GM12878 (cell line): ENCODE measurements around the gene CAMK2G. TPM values are rescaled to one million over a fixed set of nuclear protein-coding genes. Genes with fewer than 3 reads are reported as not detected.

Source experiments
- ASH2L ChIP-seq: fragments of 300-600, 200-600 bp; sonication (generic); IDR thresholded peaks from 2 replicates; pipeline ENCODE4 v1.6.1; 2017; ENCODE audit warnings: low read depth, mild to moderate bottlenecking, borderline replicate concordance
- ATF7 ChIP-seq: fragments of 450-650 bp; IDR thresholded peaks from 2 replicates; pipeline ENCODE4 v1.6.1; 2016; ENCODE audit warnings: low read depth, mild to moderate bottlenecking
- BCL11A ChIP-seq: IDR thresholded peaks from 2 replicates; pipeline ENCODE4 v1.6.1; 2011; ENCODE audit warnings: low read depth, low read length
- BHLHE40 ChIP-seq, 2 experiments: fragments of 450-650 bp in 1 of 2; IDR thresholded peaks; 2 replicates each; pipeline ENCODE4 v1.6.1; 2011 to 2017; ENCODE audit warnings: low read depth in 2 of 2, borderline replicate concordance in 1 of 2, improper control_type of control experiment in 1 of 2, low read length in 1 of 2, mild to moderate bottlenecking in 1 of 2
- E2F8 ChIP-seq: fragments of 450-650 bp; IDR thresholded peaks from 2 replicates; pipeline ENCODE4 v1.6.1; 2018; ENCODE audit warnings: mild to moderate bottlenecking, low read depth, moderate library complexity; ENCODE audit not compliant: partially characterized antibody
- ETV6 ChIP-seq, 2 experiments: fragments of 450-650 bp in 1 of 2; IDR thresholded peaks in 1 of 2; conservative IDR thresholded peaks in 1 of 2; 2 replicates each; pipeline ENCODE4 v1.6.1; 2014; ENCODE audit warnings: antibody characterized with exemption in 1 of 2, borderline replicate concordance in 1 of 2, low read depth in 1 of 2, mild to moderate bottlenecking in 1 of 2, moderate library complexity in 1 of 2
- HDAC2 ChIP-seq: fragments of 200-600 bp; sonication (generic); IDR thresholded peaks from 2 replicates; pipeline ENCODE4 v1.6.1; 2017
- IRF4 ChIP-seq: IDR thresholded peaks from 2 replicates; pipeline ENCODE4 v1.6.1; 2011; ENCODE audit warnings: low read depth, low read length
- JUNB ChIP-seq: IDR thresholded peaks from 2 replicates; pipeline ENCODE4 v1.6.1; 2016; ENCODE audit warnings: antibody characterized with exemption, mild to moderate bottlenecking
- NBN ChIP-seq: fragments of 450-650 bp; IDR thresholded peaks from 2 replicates; pipeline ENCODE4 v1.6.1; 2016
- RB1 ChIP-seq: fragments of 450-650 bp; formaldehyde crosslinking; IDR thresholded peaks from 2 replicates; pipeline ENCODE4 v1.6.1; 2017; ENCODE audit warnings: mild to moderate bottlenecking, borderline replicate concordance
- SIX5 ChIP-seq: IDR thresholded peaks from 2 replicates; pipeline ENCODE4 v1.6.1; 2011; ENCODE audit warnings: mild to moderate bottlenecking, low read depth, low read length, moderate library complexity; ENCODE audit not compliant: severe bottlenecking
- SMAD5 ChIP-seq: IDR thresholded peaks from 2 replicates; pipeline ENCODE4 v1.6.1; 2016; ENCODE audit warnings: antibody characterized with exemption, low read depth
- SMARCA5 ChIP-seq: fragments of 450-650 bp; IDR thresholded peaks from 2 replicates; pipeline ENCODE4 v1.6.1; 2017; ENCODE audit warnings: mild to moderate bottlenecking
- TBL1XR1 ChIP-seq: IDR thresholded peaks from 2 replicates; pipeline ENCODE4 v1.6.1; 2012; ENCODE audit warnings: low read depth, low read length, improper control_type of control experiment
- TCF3 ChIP-seq: IDR thresholded peaks from 2 replicates; pipeline ENCODE4 v1.6.1; 2012; ENCODE audit warnings: low read depth, mild to moderate bottlenecking, low read length, borderline replicate concordance; ENCODE audit not compliant: insufficient read depth
- polyA plus RNA-seq, 11 experiments: library from polyadenylated mRNA; depleted of rRNA in 4 of 11; unstranded in 6 of 11; stranded (reverse) in 5 of 11; fragments of >200 nt; fragmentation: Nextera tagmentation in 4 of 11; fragmentation: Illumina TruSeq in 1 of 11; extraction: Ambion mirVana in 4 of 11; extraction: Trizol in 1 of 11; gene quantifications; 1 replicate in 1 of 11; 2 replicates in 10 of 11; pipeline versions ENCODE4 v1.2.1 to v1.2.3, GENCODE V29; 2011 to 2016; ENCODE audit warnings: inconsistent platforms in 2 of 11, missing spikeins in 2 of 11, low read depth in 1 of 11
- total RNA-seq, 4 experiments: library from RNA; depleted of rRNA in 3 of 4; stranded (reverse); fragments of >200 nt in 3 of 4; fragmentation: Illumina TruSeq in 1 of 4; extraction: Trizol in 1 of 4; gene quantifications; 2 replicates each; pipeline versions ENCODE4 v1.2.1 to v1.2.3, GENCODE V29; 2013 to 2021
- TF ChIP-seq, protein P1 (sequence below): fragments of 450-650 bp; IDR thresholded peaks from 2 replicates; pipeline ENCODE4 v1.6.1; 2016; ENCODE audit warnings: mild to moderate bottlenecking
- TF ChIP-seq, protein P2 (sequence below): IDR thresholded peaks from 2 replicates; pipeline ENCODE4 v1.6.1; 2012; ENCODE audit warnings: low read depth, low read length, improper control_type of control experiment
- TF ChIP-seq, protein P3 (sequence below): fragments of 450-650 bp; IDR thresholded peaks from 2 replicates; pipeline ENCODE4 v1.6.1; 2017; ENCODE audit warnings: mild to moderate bottlenecking, moderate library complexity

The CAMK2G gene
- total and polyA plus RNA-seq, 10 of the 15 experiments (the other 5 are each of a cell fraction or from before 2014, with no cell fraction given) = 5.5 to 24.3 (median 16.9) TPM

- no peak for TF ChIP-seq ETV6 (conservative IDR thresholded peaks at IDR 0.05 in 1 of 2, IDR thresholded peaks at IDR 0.05 in 1 of 2; ENCODE audit: borderline replicate concordance in 1 of 2, low read depth in 1 of 2)
- TF ChIP-seq RB1 = peak; percentile 95; the same call in 1 of the 2 replicates
- TF ChIP-seq TCF3 = no peak
- TF ChIP-seq SMAD5 = no peak
- no peak for TF ChIP-seq IRF4
- TF ChIP-seq TBL1XR1 = 0 out of 2 replicates have a peak, but pooled peaks have one; percentile 35
- TF ChIP-seq E2F8 = peak; percentile 62
- TF ChIP-seq, protein P1, sequence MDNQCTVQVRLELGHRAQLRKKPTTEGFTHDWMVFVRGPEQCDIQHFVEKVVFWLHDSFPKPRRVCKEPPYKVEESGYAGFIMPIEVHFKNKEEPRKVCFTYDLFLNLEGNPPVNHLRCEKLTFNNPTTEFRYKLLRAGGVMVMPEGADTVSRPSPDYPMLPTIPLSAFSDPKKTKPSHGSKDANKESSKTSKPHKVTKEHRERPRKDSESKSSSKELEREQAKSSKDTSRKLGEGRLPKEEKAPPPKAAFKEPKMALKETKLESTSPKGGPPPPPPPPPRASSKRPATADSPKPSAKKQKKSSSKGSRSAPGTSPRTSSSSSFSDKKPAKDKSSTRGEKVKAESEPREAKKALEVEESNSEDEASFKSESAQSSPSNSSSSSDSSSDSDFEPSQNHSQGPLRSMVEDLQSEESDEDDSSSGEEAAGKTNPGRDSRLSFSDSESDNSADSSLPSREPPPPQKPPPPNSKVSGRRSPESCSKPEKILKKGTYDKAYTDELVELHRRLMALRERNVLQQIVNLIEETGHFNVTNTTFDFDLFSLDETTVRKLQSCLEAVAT = peak; percentile 72
- no peak for TF ChIP-seq JUNB
- TF ChIP-seq, protein P2, sequence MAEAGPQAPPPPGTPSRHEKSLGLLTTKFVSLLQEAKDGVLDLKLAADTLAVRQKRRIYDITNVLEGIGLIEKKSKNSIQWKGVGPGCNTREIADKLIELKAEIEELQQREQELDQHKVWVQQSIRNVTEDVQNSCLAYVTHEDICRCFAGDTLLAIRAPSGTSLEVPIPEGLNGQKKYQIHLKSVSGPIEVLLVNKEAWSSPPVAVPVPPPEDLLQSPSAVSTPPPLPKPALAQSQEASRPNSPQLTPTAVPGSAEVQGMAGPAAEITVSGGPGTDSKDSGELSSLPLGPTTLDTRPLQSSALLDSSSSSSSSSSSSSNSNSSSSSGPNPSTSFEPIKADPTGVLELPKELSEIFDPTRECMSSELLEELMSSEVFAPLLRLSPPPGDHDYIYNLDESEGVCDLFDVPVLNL = no peak
- no peak for TF ChIP-seq ASH2L
- TF ChIP-seq BHLHE40 (IDR thresholded peaks at IDR 0.05; ENCODE audit: borderline replicate concordance in 1 of 2, low read depth in 2 of 2, low read length in 1 of 2) = peak; percentile 69 to 76
- TF ChIP-seq NBN = peak; percentile 98
- no peak for TF ChIP-seq SIX5
- TF ChIP-seq HDAC2 = no peak
- TF ChIP-seq ATF7 = peak; percentile 93
- TF ChIP-seq BCL11A = no peak
- TF ChIP-seq, protein P3, sequence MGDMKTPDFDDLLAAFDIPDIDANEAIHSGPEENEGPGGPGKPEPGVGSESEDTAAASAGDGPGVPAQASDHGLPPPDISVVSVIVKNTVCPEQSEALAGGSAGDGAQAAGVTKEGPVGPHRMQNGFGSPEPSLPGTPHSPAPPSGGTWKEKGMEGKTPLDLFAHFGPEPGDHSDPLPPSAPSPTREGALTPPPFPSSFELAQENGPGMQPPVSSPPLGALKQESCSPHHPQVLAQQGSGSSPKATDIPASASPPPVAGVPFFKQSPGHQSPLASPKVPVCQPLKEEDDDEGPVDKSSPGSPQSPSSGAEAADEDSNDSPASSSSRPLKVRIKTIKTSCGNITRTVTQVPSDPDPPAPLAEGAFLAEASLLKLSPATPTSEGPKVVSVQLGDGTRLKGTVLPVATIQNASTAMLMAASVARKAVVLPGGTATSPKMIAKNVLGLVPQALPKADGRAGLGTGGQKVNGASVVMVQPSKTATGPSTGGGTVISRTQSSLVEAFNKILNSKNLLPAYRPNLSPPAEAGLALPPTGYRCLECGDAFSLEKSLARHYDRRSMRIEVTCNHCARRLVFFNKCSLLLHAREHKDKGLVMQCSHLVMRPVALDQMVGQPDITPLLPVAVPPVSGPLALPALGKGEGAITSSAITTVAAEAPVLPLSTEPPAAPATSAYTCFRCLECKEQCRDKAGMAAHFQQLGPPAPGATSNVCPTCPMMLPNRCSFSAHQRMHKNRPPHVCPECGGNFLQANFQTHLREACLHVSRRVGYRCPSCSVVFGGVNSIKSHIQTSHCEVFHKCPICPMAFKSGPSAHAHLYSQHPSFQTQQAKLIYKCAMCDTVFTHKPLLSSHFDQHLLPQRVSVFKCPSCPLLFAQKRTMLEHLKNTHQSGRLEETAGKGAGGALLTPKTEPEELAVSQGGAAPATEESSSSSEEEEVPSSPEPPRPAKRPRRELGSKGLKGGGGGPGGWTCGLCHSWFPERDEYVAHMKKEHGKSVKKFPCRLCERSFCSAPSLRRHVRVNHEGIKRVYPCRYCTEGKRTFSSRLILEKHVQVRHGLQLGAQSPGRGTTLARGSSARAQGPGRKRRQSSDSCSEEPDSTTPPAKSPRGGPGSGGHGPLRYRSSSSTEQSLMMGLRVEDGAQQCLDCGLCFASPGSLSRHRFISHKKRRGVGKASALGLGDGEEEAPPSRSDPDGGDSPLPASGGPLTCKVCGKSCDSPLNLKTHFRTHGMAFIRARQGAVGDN = peak; percentile 24; the same call in 1 of the 2 replicates
- TF ChIP-seq SMARCA5 = peak; percentile 86; the same call in 1 of the 2 replicates
Measured at GRCh38 chr10:73879296-73880173, 5.2 kb upstream of the CAMK2G start (continued).
